Stimulated activated CD4-positive, alpha-beta T cell treated with anti-CD3 and anti-CD28 coated beads, Interleukin-4, amount 100 ng/mL, for 48 hours (primary cell): Measurements from ENCODE around the gene OR2L5.

Experiments used
- DNase-seq, 2 donors: peaks; one replicate each; pipeline ENCODE4 v3.0.0-alpha.2; 2020; ENCODE audit warnings: low read depth in 2 of 2

OR2L5 gene

GRCh38 chr1:248013229-248013710 is at the start of gene OR2L5:
Gene OR2L5, plus strand, starts transcription at chr1:248013660. Its CDS starts 8,288 bp downstream, at chr1:248021948.
- DNase-seq, result no peak

GRCh38 chr1:247964933-247965332 is 48.5 kb upstream of the OR2L5 start, which contains the start of gene OR2AK2:
Gene OR2AK2, plus strand, starts transcription at chr1:247965233. Its CDS starts 144 bp downstream, at chr1:247965377.
- no peak for DNase-seq

GRCh38 chr1:247966532-247967204 is 46.8 kb upstream of the OR2L5 start:
- DNase-seq, result no peak

- no peak for DNase-seq
Measured at GRCh38 chr1:247992986-247993385, 20.5 kb upstream of the OR2L5 start.

- DNase-seq, result no peak
Measured at GRCh38 chr1:247998811-247999210, 14.6 kb upstream of the OR2L5 start.

- DNase-seq, result no peak
Measured at GRCh38 chr1:248000169-248000568, 13.3 kb upstream of the OR2L5 start.

- DNase-seq, result no peak
Measured at GRCh38 chr1:248007778-248008177, 5.7 kb upstream of the OR2L5 start.

- no peak for DNase-seq
Measured at GRCh38 chr1:248009681-248010080, 3.8 kb upstream of the OR2L5 start.

GRCh38 chr1:248015803-248016202 is 2.3 kb downstream of the OR2L5 start:
- DNase-seq, result no peak

GRCh38 chr1:248029770-248030169 is 16.3 kb downstream of the OR2L5 start, which contains the start of gene OR2L2:
Gene OR2L2, plus strand, starts transcription at chr1:248030070. Its CDS starts 8,198 bp downstream, at chr1:248038268.
- no peak for DNase-seq

GRCh38 chr1:248045209-248045608 is 31.7 kb downstream of the OR2L5 start:
- DNase-seq, result no peak

GRCh38 chr1:248046536-248046935 is 33.1 kb downstream of the OR2L5 start, which contains the start of gene OR2L3:
Gene OR2L3, plus strand, starts transcription at chr1:248046836. Its CDS starts 13,846 bp downstream, at chr1:248060682.
- no peak for DNase-seq

GRCh38 chr1:248047008-248047407 is 33.5 kb downstream of the OR2L5 start:
- DNase-seq, result no peak

GRCh38 chr1:248054671-248055070 is 41.2 kb downstream of the OR2L5 start:
- no peak for DNase-seq

- no peak for DNase-seq
Measured at GRCh38 chr1:248055261-248055660, 41.8 kb downstream of the OR2L5 start.

GRCh38 chr1:248065071-248065470 is 51.6 kb downstream of the OR2L5 start:
- DNase-seq, result no peak

- DNase-seq, result no peak
Measured at GRCh38 chr1:248065604-248066003, 52.1 kb downstream of the OR2L5 start.
